SK-N-SH (cell line): ENCODE measurements around the gene TMEM87A. TPM values are rescaled to one million over a fixed set of nuclear protein-coding genes. Genes with fewer than 3 reads are reported as not detected.

Source experiments
- CTCF ChIA-PET: fragments of 300-600, 350-600 bp; formaldehyde crosslinking; extraction: SDS; loops from one replicate; lab custom pipeline; 2021; lab: Yijun Ruan, JAX
- POLR2A ChIA-PET: fragments of 350-600 bp; sonication (Branson Sonifier 250); formaldehyde crosslinking; extraction: SDS; loops from one replicate; lab custom pipeline; 2020; ENCODE audit warnings: antibody characterized with exemption, inconsistent platforms; lab: Yijun Ruan, JAX
- DNase-seq: peaks from one replicate; pipeline ENCODE4 v3.0.0; 2012
- H2AFZ ChIP-seq: fragments of 200-600 bp; sonication (generic); 2 replicates; pipeline ENCODE4 v1.8.1; 2016; ENCODE audit warnings: antibody characterized with exemption, mild to moderate bottlenecking, low read depth
- H3F3A ChIP-seq: fragments of 200-600 bp; sonication (generic); replicated peaks from 2 replicates; pipeline ENCODE3; 2016; ENCODE audit warnings: antibody characterized with exemption, mild to moderate bottlenecking; ENCODE audit not compliant: insufficient read depth
- H3K27ac ChIP-seq, 2 experiments: fragments of 200-500 bp in 1 of 2; fragments of 200-600 bp in 1 of 2; sonication (Bioruptor generic) in 1 of 2; sonication (generic), shearing (Covaris generic) in 1 of 2; 2 replicates each; pipeline versions ENCODE4 v1.5.1 to v1.6.1; 2014 to 2016; ENCODE audit warnings: low read depth in 2 of 2, inconsistent platforms in 1 of 2, low read length in 1 of 2, mild to moderate bottlenecking in 1 of 2, mixed read lengths in 1 of 2
- H3K27me3 ChIP-seq: fragments of 200-600 bp; sonication (generic), shearing (Covaris generic); 2 replicates; pipeline ENCODE4 v1.6.1; 2016; ENCODE audit warnings: mixed run types; ENCODE audit not compliant: insufficient read depth
- H3K36me3 ChIP-seq, 2 experiments: fragments of 200-500 bp in 1 of 2; fragments of 200-600 bp in 1 of 2; sonication (Bioruptor generic) in 1 of 2; sonication (generic) in 1 of 2; replicated peaks in 1 of 2; 2 replicates each; pipeline versions ENCODE3 to v1.5.1; 2014 to 2016; ENCODE audit warnings: low read length in 1 of 2, mild to moderate bottlenecking in 1 of 2; ENCODE audit not compliant: insufficient read depth in 2 of 2, control insufficient read depth in 1 of 2
- H3K4me1 ChIP-seq, 2 experiments: fragments of 200-500 bp in 1 of 2; fragments of 200-600 bp in 1 of 2; sonication (Bioruptor generic) in 1 of 2; sonication (generic), shearing (Covaris generic) in 1 of 2; 2 replicates each; pipeline versions ENCODE4 v1.5.1 to v1.6.1; 2014 to 2016; ENCODE audit warnings: low read depth in 1 of 2, low read length in 1 of 2, mixed run types in 1 of 2; ENCODE audit not compliant: insufficient read depth in 2 of 2, control insufficient read depth in 1 of 2
- H3K4me2 ChIP-seq: fragments of 200-600 bp; sonication (generic), shearing (Covaris generic); 2 replicates; pipeline ENCODE4 v1.6.1; 2017; ENCODE audit warnings: mixed run types
- H3K4me3 ChIP-seq, 2 experiments: fragments of 200-500 bp in 1 of 2; fragments of 200-600 bp in 1 of 2; sonication (Bioruptor generic) in 1 of 2; sonication (generic), shearing (Covaris generic) in 1 of 2; 2 replicates each; pipeline versions ENCODE4 v1.5.1 to v1.8.1; 2014 to 2016; ENCODE audit warnings: low read depth in 2 of 2, inconsistent platforms in 1 of 2, low read length in 1 of 2, mild to moderate bottlenecking in 1 of 2, mixed read lengths in 1 of 2, moderate library complexity in 1 of 2
- H3K79me2 ChIP-seq: fragments of 200-600 bp; sonication (generic); 2 replicates; pipeline ENCODE4 v1.8.1; 2017; ENCODE audit warnings: mild to moderate bottlenecking; ENCODE audit not compliant: insufficient read depth
- H3K9ac ChIP-seq: fragments of 200-600 bp; sonication (generic); 2 replicates; pipeline ENCODE4 v1.6.1; 2017; ENCODE audit warnings: mixed run types
- H3K9me2 ChIP-seq: fragments of 200-600 bp; sonication (generic); 2 replicates; pipeline ENCODE4 v1.6.1; 2017; ENCODE audit warnings: mixed run types
- H3K9me3 ChIP-seq: fragments of 200-600 bp; sonication (generic); 2 replicates; pipeline ENCODE4 v1.6.1; 2017; ENCODE audit warnings: mixed run types, mild to moderate bottlenecking, moderate library complexity
- H4K20me1 ChIP-seq: fragments of 200-600 bp; sonication (generic); 2 replicates; pipeline ENCODE4 v1.6.1; 2017; ENCODE audit warnings: mild to moderate bottlenecking, mixed run types; ENCODE audit not compliant: insufficient read depth
- CHD2 ChIP-seq: fragments of 150-350 bp; IDR thresholded peaks from 2 replicates; pipeline ENCODE4 v1.6.1; 2018; ENCODE audit warnings: low read length; ENCODE audit not compliant: partially characterized antibody
- CTCF ChIP-seq: fragments of 200-600 bp; sonication (generic); IDR thresholded peaks from 2 replicates; pipeline ENCODE4 v1.6.1; 2017; ENCODE audit warnings: antibody characterized with exemption, mild to moderate bottlenecking, moderate library complexity
- ELF1 ChIP-seq: IDR thresholded peaks from 2 replicates; pipeline ENCODE4 v1.4.0; 2012
- FOSL2 ChIP-seq: IDR thresholded peaks from 2 replicates; pipeline ENCODE4 v1.4.0; 2012; ENCODE audit warnings: low read depth, mild to moderate bottlenecking, moderate library complexity, borderline replicate concordance
- GABPA ChIP-seq: IDR thresholded peaks from 2 replicates; pipeline ENCODE4 v1.4.0; 2012; ENCODE audit warnings: low read depth, mild to moderate bottlenecking
- GATA2 ChIP-seq: sonication (generic); formaldehyde crosslinking; IDR thresholded peaks from 2 replicates; pipeline ENCODE4 v1.5.0; 2020; ENCODE audit warnings: mild to moderate bottlenecking, missing genetic modification reagents
- MEF2A ChIP-seq: IDR thresholded peaks from 2 replicates; pipeline ENCODE4 v1.4.0; 2012; ENCODE audit warnings: low read depth, borderline replicate concordance
- MXI1 ChIP-seq: IDR thresholded peaks from 2 replicates; pipeline ENCODE4 v1.6.1; 2012; ENCODE audit warnings: mild to moderate bottlenecking, low read depth, low read length, improper control_type of control experiment
- RAD21 ChIP-seq: IDR thresholded peaks from 2 replicates; pipeline ENCODE4 v1.6.1; 2012; ENCODE audit warnings: mild to moderate bottlenecking, low read length
- REST ChIP-seq: IDR thresholded peaks from 2 replicates; pipeline ENCODE4 v1.6.1; 2012; ENCODE audit warnings: mild to moderate bottlenecking, low read depth, low read length, moderate library complexity
- RFX5 ChIP-seq: IDR thresholded peaks from 2 replicates; pipeline ENCODE4 v1.6.1; 2012; ENCODE audit warnings: mild to moderate bottlenecking, improper control_type of control experiment, low read length
- RXRA ChIP-seq: IDR thresholded peaks from 2 replicates; pipeline ENCODE4 v1.4.0; 2012; ENCODE audit warnings: low read depth, mild to moderate bottlenecking, borderline replicate concordance
- SIN3A ChIP-seq: IDR thresholded peaks from 2 replicates; pipeline ENCODE4 v1.6.1; 2012; ENCODE audit warnings: low read depth, mild to moderate bottlenecking, low read length, moderate library complexity, borderline replicate concordance
- SMC3 ChIP-seq: IDR thresholded peaks from 2 replicates; pipeline ENCODE4 v1.6.1; 2012; ENCODE audit warnings: low read depth, low read length, improper control_type of control experiment
- TAF1 ChIP-seq: IDR thresholded peaks from 2 replicates; pipeline ENCODE4 v1.6.1; 2012; ENCODE audit warnings: low read depth, mild to moderate bottlenecking, low read length, moderate library complexity, borderline replicate concordance
- USF1 ChIP-seq: IDR thresholded peaks from 2 replicates; pipeline ENCODE4 v1.4.0; 2012; ENCODE audit warnings: low read depth, borderline replicate concordance
- WGBS: methylation state at CpG from one replicate; pipeline ENCODE4 v1.1.6; 2017; ENCODE audit warnings: low lambda C conversion rate; 5-methylcytosine and 5-hydroxymethylcytosine counted together
- polyA plus RNA-seq, 3 experiments: library from polyadenylated mRNA; depleted of rRNA; stranded (reverse); fragments of >200 nt; gene quantifications; 2 replicates each; pipeline ENCODE4 v1.2.3, GENCODE V29; 2012
- TF ChIP-seq, protein P1 (sequence below): IDR thresholded peaks from 2 replicates; pipeline ENCODE4; 2012
- TF ChIP-seq, protein P2 (sequence below): fragments of 150-350 bp; IDR thresholded peaks from 2 replicates; pipeline ENCODE4 v1.6.1; 2016; ENCODE audit warnings: mild to moderate bottlenecking, low read depth, low read length

Gene TMEM87A
- polyA plus RNA-seq, 1 of the 3 experiments (the other 2 are of a cell fraction): 20.8 TPM

GRCh38 chr15:42184296-42184695 is 88.9 kb downstream of the TMEM87A start:
- POLR2A ChIA-PET: no interaction called here
- no peak for DNase-seq
- WGBS: 86% methylated on average over 5 of the region's 5 CpGs

GRCh38 chr15:42182961-42183360 is 90.3 kb downstream of the TMEM87A start:
- peaks cover 78 to 81% of the 10 kb centered on the region in 2 experiments for H3K36me3 ChIP-seq
- no peak overlapping the region for H3K27ac ChIP-seq
- no peaks in the 10 kb centered on the region for H3K27me3 ChIP-seq
- ChIA-PET CTCF (no interaction called here), POLR2A (interaction anchor here (0.7 kb wide), 1 partner anchor 12 kb away, joined by 3 read pairs; no protein-coding TSS in a partner anchor)
- H3K9ac ChIP-seq: no peak overlapping the region
- no peak overlapping the region for H3K4me3 ChIP-seq
- H2AFZ ChIP-seq: no peak overlapping the region
- no peaks in the 10 kb centered on the region for H3K4me1 ChIP-seq
- no peak overlapping the region for H3K4me2 ChIP-seq
- H3K9me3 ChIP-seq: no peaks in the 10 kb centered on the region
- no peaks in the 10 kb centered on the region for H3K79me2 ChIP-seq
- H4K20me1 ChIP-seq: no peaks in the 10 kb centered on the region
- DNase-seq: no peak
- WGBS: 97% methylated on average over 6 of the region's 6 CpGs
- H3F3A ChIP-seq: no peaks in the 10 kb centered on the region
- H3K9me2 ChIP-seq: no peaks in the 10 kb centered on the region
- TF ChIP-seq FOSL2: no peak
- TF ChIP-seq REST: no peak
- TF ChIP-seq SMC3: no peak
- TF ChIP-seq MXI1: no peak
- TF ChIP-seq, protein P1, sequence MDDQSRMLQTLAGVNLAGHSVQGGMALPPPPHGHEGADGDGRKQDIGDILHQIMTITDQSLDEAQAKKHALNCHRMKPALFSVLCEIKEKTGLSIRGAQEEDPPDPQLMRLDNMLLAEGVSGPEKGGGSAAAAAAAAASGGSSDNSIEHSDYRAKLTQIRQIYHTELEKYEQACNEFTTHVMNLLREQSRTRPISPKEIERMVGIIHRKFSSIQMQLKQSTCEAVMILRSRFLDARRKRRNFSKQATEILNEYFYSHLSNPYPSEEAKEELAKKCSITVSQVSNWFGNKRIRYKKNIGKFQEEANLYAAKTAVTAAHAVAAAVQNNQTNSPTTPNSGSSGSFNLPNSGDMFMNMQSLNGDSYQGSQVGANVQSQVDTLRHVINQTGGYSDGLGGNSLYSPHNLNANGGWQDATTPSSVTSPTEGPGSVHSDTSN: no peak
- TF ChIP-seq, protein P2, sequence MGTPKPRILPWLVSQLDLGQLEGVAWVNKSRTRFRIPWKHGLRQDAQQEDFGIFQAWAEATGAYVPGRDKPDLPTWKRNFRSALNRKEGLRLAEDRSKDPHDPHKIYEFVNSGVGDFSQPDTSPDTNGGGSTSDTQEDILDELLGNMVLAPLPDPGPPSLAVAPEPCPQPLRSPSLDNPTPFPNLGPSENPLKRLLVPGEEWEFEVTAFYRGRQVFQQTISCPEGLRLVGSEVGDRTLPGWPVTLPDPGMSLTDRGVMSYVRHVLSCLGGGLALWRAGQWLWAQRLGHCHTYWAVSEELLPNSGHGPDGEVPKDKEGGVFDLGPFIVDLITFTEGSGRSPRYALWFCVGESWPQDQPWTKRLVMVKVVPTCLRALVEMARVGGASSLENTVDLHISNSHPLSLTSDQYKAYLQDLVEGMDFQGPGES: no peak
- no peak for TF ChIP-seq GABPA
- TF ChIP-seq TAF1: no peak
- TF ChIP-seq RXRA: no peak
- no peak for TF ChIP-seq SIN3A
- no peak for TF ChIP-seq CTCF
- TF ChIP-seq ELF1: no peak
- TF ChIP-seq GATA2: no peak
- no peak for TF ChIP-seq CHD2
- no peak for TF ChIP-seq MEF2A

More at GRCh38 chr15:42184296-42184695, 88.9 kb downstream of the TMEM87A start:
- TF ChIP-seq MXI1 (no peak), USF1 (no peak), MEF2A (no peak), RFX5 (no peak), RAD21 (no peak)
- TF ChIP-seq, all 33 proteins: peak for 0
- H3F3A ChIP-seq: no peaks in the 10 kb centered on the region
- peaks cover 82 to 83% of the 10 kb centered on the region in 2 experiments for H3K36me3 ChIP-seq
- no peaks in the 10 kb centered on the region for H4K20me1 ChIP-seq
- no peak overlapping the region for H2AFZ ChIP-seq
- H3K4me3 ChIP-seq: no peak overlapping the region
- H3K4me2 ChIP-seq: no peak overlapping the region
- no peaks in the 10 kb centered on the region for H3K79me2 ChIP-seq
- H3K9me3 ChIP-seq: no peaks in the 10 kb centered on the region
- CTCF ChIA-PET: no interaction called here
- no peak overlapping the region for H3K27ac ChIP-seq
- H3K4me1 ChIP-seq: no peaks in the 10 kb centered on the region
- no peak overlapping the region for H3K9ac ChIP-seq
- H3K9me2 ChIP-seq: no peaks in the 10 kb centered on the region
- no peaks in the 10 kb centered on the region for H3K27me3 ChIP-seq
